ENCODE results near the gene SAMD4A.

SAMD4A gene

DNA sequence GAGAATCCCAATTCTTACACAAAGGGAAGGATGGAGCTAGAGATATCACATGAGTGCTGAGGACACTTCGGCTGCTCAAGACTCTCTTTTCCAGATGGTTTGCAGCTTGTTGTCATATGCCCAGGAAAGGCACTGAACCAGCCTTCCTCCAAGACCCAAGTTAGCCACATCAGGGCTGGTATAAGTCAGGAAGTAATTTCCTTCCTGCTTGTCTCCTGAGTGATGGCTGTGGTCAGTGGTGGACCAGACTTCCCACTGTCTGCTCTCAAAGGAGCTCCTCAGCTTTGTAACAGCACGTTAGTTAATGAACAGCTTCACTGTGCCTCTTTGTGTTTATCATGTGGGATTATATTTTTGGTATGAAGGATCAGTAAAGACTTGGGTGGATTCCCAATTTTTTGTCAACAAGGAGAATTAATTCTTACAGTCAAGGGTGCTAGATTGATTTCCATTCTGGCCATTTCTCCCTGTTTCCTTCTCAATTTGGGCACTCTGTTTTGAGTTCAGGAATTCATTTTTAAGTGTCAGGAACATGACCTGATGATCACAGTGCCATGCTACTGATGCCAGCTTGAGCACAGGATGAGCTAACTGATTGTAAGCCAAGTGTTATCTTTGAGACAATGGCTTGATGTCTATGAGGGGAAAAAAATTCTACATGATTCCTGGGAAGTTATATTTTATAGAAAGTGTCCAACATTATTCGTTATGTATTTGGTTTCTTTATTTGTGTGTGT, 189.9 kb downstream of the SAMD4A start:
- no peak for DNase-seq (ENCODE audit: low read depth)
- TF ChIP-seq, protein P1, sequence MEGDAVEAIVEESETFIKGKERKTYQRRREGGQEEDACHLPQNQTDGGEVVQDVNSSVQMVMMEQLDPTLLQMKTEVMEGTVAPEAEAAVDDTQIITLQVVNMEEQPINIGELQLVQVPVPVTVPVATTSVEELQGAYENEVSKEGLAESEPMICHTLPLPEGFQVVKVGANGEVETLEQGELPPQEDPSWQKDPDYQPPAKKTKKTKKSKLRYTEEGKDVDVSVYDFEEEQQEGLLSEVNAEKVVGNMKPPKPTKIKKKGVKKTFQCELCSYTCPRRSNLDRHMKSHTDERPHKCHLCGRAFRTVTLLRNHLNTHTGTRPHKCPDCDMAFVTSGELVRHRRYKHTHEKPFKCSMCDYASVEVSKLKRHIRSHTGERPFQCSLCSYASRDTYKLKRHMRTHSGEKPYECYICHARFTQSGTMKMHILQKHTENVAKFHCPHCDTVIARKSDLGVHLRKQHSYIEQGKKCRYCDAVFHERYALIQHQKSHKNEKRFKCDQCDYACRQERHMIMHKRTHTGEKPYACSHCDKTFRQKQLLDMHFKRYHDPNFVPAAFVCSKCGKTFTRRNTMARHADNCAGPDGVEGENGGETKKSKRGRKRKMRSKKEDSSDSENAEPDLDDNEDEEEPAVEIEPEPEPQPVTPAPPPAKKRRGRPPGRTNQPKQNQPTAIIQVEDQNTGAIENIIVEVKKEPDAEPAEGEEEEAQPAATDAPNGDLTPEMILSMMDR (conservative IDR thresholded peaks at IDR 0.05; ENCODE audit: control insufficient read depth, insufficient read depth, low read depth, low read length): no peak
- no peak overlapping the region for H3K4me3 ChIP-seq (ENCODE audit: control insufficient read depth, low read depth, low read length)

DNA sequence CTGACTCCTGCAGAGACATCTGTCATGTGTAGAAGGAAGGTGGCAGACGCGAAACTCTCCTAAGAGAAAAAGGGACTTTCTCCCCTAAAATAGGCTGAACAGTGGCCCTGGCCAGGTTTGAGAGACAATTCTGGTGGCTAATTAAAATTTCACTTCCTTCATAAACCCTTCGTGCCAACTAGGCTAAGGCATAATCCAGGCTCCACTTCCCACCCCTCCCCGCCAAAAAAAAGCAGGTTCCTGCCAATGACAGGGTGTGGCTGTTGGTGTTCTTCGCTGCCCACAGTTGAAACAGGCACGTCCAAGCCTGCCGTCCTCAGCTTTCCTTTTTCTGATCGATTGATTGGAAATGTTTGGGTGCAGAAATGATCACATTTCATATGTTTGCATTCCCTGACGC, 191.1 kb downstream of the SAMD4A start:
- no peak overlapping the region for H3K4me3 ChIP-seq (ENCODE audit: control insufficient read depth, low read depth, low read length)
- no peak for DNase-seq (ENCODE audit: low read depth)
- TF ChIP-seq, protein P1 (conservative IDR thresholded peaks at IDR 0.05; ENCODE audit: control insufficient read depth, insufficient read depth, low read depth, low read length): no peak

DNA sequence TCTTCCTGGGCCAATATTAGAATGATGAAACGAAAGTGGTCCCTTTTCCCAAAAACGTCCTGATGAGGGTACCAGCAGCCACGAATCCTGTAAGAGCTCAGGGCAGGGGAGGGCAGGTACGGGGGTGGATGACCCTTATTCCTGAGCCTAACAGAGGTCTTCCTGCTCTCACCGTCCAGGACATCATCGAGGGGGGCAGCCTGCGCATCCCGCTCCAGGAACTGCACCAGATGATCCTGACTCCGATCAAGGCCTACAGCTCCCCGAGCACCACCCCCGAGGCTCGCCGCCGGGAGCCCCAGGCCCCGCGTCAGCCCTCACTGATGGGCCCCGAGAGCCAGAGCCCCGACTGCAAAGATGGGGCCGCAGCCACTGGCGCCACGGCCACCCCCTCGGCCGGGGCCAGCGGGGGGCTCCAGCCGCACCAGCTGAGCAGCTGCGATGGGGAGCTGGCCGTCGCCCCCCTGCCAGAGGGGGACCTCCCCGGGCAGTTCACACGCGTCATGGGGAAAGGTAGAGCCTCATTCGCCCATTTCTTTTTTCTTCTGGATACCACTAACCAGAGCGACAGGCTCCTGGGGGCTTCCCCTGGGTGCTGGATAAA, 193.2 kb downstream of the SAMD4A start:
- DNase-seq (ENCODE audit: low read depth): no peak
- H3K4me3 ChIP-seq (ENCODE audit: control insufficient read depth, low read depth, low read length): no peak overlapping the region
- TF ChIP-seq, protein P1 (conservative IDR thresholded peaks at IDR 0.05; ENCODE audit: control insufficient read depth, insufficient read depth, low read depth, low read length): no peak

DNA sequence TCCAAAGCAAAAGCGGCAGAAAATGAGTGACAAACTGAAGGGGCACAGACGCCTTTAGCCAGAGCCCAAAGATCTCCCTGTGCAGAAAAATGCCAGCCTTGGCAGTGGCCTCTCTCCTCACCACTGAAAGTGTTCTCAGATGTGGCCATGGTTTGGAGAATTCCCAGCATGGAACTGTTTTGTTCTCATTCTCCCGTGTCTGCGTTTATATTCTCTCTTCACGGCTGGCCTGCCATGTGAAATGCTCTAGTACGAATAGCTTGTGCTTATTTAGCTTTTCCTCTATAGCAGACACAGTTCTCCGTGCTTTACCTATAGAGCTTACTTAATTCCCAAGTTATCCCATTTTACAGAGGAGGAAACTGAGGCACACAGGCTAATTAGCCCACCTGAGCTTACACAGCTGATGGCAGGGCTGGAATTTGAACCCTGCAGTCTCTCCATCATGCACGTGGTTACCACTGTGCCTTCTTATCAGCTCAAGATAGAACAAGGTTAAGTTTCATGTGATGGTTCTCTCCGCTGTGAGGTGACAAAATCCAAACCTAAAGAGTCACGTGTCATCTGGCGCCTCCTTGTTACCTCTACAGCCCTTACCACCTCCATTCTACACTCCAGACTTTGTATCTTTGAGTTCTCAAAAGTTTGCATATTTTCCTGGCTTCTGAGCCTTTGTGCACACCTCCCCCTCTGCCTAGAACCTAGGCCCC, 194.1 kb downstream of the SAMD4A start:
- no peak for DNase-seq (ENCODE audit: low read depth)
- TF ChIP-seq, protein P1 (conservative IDR thresholded peaks at IDR 0.05; ENCODE audit: control insufficient read depth, insufficient read depth, low read depth, low read length): no peak
- H3K4me3 ChIP-seq (ENCODE audit: control insufficient read depth, low read depth, low read length): no peak overlapping the region

DNA sequence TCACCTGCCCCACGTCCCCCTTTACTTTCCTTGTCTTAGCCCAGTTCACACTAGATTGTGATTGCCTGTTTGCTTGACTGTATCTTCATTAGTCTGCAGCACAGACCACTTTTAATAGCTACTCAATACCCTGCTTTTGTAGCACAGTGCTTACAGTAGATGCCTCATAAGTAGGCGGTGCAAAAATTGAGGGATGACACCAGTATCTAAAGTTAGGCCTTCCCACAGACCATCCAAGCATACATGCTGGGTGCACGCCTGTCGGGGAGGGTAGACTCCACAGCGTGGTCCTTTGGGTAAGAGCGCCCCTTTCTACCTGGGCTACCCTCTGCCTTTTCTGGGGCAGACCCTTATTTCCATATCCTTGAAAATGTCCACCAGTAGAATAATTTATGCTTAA, 194.9 kb downstream of the SAMD4A start:
- TF ChIP-seq, protein P1 (conservative IDR thresholded peaks at IDR 0.05; ENCODE audit: control insufficient read depth, insufficient read depth, low read depth, low read length): no peak
- DNase-seq (ENCODE audit: low read depth): no peak
- no peak overlapping the region for H3K4me3 ChIP-seq (ENCODE audit: control insufficient read depth, low read depth, low read length)

DNA sequence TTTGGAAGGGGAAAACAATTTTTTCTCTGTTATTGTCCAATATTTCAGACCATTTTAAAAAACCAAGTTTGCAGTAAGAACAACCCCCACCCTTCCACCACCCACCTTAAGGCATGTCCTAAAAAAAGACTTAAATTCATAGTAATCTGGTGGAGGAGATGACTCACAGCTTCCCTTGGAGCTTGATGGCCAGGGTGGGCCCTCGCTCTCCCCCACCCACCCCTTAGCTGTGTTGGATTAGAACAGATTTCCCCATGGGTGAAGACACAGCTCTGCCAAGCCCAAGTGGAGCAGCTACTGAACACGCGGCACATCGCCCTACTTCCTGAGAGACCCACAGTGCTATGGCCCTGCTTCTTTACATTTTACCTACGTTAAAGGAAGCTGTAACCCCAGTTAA, 195.4 kb downstream of the SAMD4A start:
- no peak overlapping the region for H3K4me3 ChIP-seq (ENCODE audit: control insufficient read depth, low read depth, low read length)
- peak; percentile 50 for DNase-seq (ENCODE audit: low read depth)
- TF ChIP-seq, protein P1 (conservative IDR thresholded peaks at IDR 0.05; ENCODE audit: control insufficient read depth, insufficient read depth, low read depth, low read length): no peak
